Nephron progenitor cell (in vitro differentiated cells): ENCODE results near the gene ATP1B1.

Experiments used
- DNase-seq: peaks from one replicate; pipeline ENCODE4 v3.0.0; 2021
- H3K27ac Mint-ChIP-seq: 2 replicates; pipeline ENCODE4 v1.8.0; 2021; ENCODE audit warnings: mild to moderate bottlenecking, moderate library complexity, mixed read lengths
- H3K27me3 Mint-ChIP-seq: 2 replicates; pipeline ENCODE4 v1.8.0; 2021; ENCODE audit warnings: mild to moderate bottlenecking, low read depth, mixed read lengths; ENCODE audit not compliant: poor library complexity
- H3K36me3 Mint-ChIP-seq: 2 replicates; pipeline ENCODE4 v1.8.0; 2021; ENCODE audit warnings: low read depth, mixed read lengths
- H3K4me1 Mint-ChIP-seq: 2 replicates; pipeline ENCODE4 v1.8.0; 2021; ENCODE audit warnings: mixed read lengths
- H3K4me3 Mint-ChIP-seq: 2 replicates; pipeline ENCODE4 v1.8.0; 2021; ENCODE audit warnings: mild to moderate bottlenecking, moderate library complexity, mixed read lengths
- H3K9me3 Mint-ChIP-seq: 2 replicates; pipeline ENCODE4 v1.8.0; 2021; ENCODE audit warnings: mild to moderate bottlenecking, moderate library complexity, mixed read lengths
- CTCF ChIP-seq: fragments of 200-600 bp; sonication (generic); IDR thresholded peaks from 2 replicates; pipeline ENCODE4 v1.5.0; 2021; ENCODE audit warnings: antibody characterized with exemption

ATP1B1 gene

GRCh38 chr1:169064103-169064502, 42.4 kb upstream of the ATP1B1 start:
- Mint-ChIP-seq H3K9me3 (peaks cover 48% of the 10 kb centered on the region), H3K27ac (no peak overlapping the region), H3K36me3 (no peaks in the 10 kb centered on the region), H3K4me1 (peaks cover 8% of the 10 kb centered on the region), H3K27me3 (no peaks in the 10 kb centered on the region), H3K4me3 (no peak overlapping the region)
- DNase-seq, result no peak
- TF ChIP-seq CTCF, result no peak

- H3K4me3 Mint-ChIP-seq, result no peak overlapping the region
- peaks cover 25% of the 10 kb centered on the region for H3K9me3 Mint-ChIP-seq
- peak overlapping the region; percentile 7 for H3K27ac Mint-ChIP-seq
- DNase-seq, result no peak
- TF ChIP-seq CTCF, result no peak
- no peaks in the 10 kb centered on the region for H3K36me3 Mint-ChIP-seq
- peaks cover 23% of the 10 kb centered on the region for H3K4me1 Mint-ChIP-seq
- H3K27me3 Mint-ChIP-seq, result peaks cover 2% of the 10 kb centered on the region
Measured at GRCh38 chr1:169070547-169070946, 35.9 kb upstream of the ATP1B1 start.

GRCh38 chr1:169070958-169071357, 35.5 kb upstream of the ATP1B1 start:
- DNase-seq, result no peak
- no peak for TF ChIP-seq CTCF
- peaks cover 23% of the 10 kb centered on the region for H3K4me1 Mint-ChIP-seq
- peaks cover 2% of the 10 kb centered on the region for H3K27me3 Mint-ChIP-seq
- H3K27ac Mint-ChIP-seq, result peak overlapping the region; percentile 7
- peaks cover 21% of the 10 kb centered on the region for H3K9me3 Mint-ChIP-seq
- no peaks in the 10 kb centered on the region for H3K36me3 Mint-ChIP-seq
- H3K4me3 Mint-ChIP-seq, result no peak overlapping the region

- no peak for DNase-seq
- H3K4me3 Mint-ChIP-seq, result no peak overlapping the region
- no peak for TF ChIP-seq CTCF
- H3K27me3 Mint-ChIP-seq, result peaks cover 2% of the 10 kb centered on the region
- H3K36me3 Mint-ChIP-seq, result no peaks in the 10 kb centered on the region
- peaks cover 4% of the 10 kb centered on the region for H3K9me3 Mint-ChIP-seq
- H3K4me1 Mint-ChIP-seq, result peaks cover 23% of the 10 kb centered on the region
- H3K27ac Mint-ChIP-seq, result no peak overlapping the region
Measured at GRCh38 chr1:169072945-169073725, 33.4 kb upstream of the ATP1B1 start.

- Mint-ChIP-seq H3K9me3 (no peaks in the 10 kb centered on the region), H3K27ac (no peak overlapping the region)
Measured at GRCh38 chr1:169078163-169078883, 28.2 kb upstream of the ATP1B1 start.

More at GRCh38 chr1:169078163-169078883, 28.2 kb upstream of the ATP1B1 start:
- no peaks in the 10 kb centered on the region for H3K36me3 Mint-ChIP-seq
- no peak for DNase-seq
- H3K4me3 Mint-ChIP-seq, result no peak overlapping the region
- H3K4me1 Mint-ChIP-seq, result peaks cover 2% of the 10 kb centered on the region
- no peaks in the 10 kb centered on the region for H3K27me3 Mint-ChIP-seq
- TF ChIP-seq CTCF, result no peak
